Measurements from ENCODE around the gene SUSD6. TPM values are rescaled to one million over a fixed set of nuclear protein-coding genes. Genes with fewer than 3 reads are reported as not detected.

SUSD6 gene
- total RNA-seq, 4 donors from 2014 or later: 54.4 to 66.3 (median 57.7) TPM

DNA sequence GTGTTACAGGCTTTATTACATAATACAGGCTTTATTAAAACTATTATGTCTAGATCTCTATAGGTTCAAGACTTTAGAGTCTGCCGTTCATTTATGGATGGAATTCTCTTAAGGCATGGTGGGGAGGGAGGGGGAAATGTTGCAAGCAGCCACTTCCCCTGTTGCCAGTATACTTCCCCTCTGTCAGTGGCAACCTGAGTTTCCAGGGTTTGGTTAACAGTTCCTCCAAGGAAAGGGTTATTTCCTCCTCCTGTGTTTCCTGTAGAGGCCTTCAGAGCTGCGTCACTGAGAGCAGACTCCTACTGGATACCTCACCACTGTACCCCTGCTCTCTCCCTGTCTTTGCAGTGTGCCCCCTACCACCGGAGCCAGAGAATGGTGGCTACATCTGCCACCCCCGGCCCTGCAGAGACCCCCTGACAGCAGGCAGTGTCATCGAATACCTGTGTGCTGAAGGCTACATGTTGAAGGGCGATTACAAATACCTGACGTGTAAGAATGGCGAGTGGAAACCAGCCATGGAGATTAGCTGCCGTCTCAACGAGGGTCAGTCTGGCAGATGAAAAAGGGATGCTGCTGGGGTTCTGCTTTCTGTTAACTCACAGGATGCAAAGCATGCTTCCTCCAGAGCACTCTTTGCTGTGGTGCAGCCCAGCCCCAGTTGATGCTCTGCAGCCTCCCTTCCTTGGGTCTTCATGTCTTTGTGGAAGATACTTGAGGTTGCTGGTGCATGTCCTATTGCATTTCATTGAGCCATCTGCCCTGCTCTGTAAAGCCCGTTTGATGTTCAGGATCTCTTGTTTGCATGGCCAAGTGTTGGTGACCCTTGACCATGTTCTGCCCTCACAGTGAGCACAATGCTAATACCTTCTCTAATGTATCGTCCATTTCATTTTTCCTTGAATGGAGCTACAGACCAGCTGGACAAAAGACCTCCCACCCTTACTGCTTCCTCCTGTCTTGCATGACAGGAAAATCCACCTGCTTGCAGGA is 91.9 kb downstream of the SUSD6 start:
- Histone ChIP-seq H3K27me3 (no peaks in the 10 kb centered on the region), H3K4me3 (no peak overlapping the region), H3K9me3 (no peaks in the 10 kb centered on the region), H3K4me1 (peaks cover 0 to 62% (median 28%) of the 10 kb centered on the region in 4 donors), H3K36me3 (peaks cover 0 to 40% (median 0%) of the 10 kb centered on the region in 3 donors), H3K27ac (peak overlapping the region in 1 of 4 donors; percentile 53)
- no peak for DNase-seq (ENCODE audit: low spot score in 2 of 2)
- WGBS, 2 donors: 48 to 63% methylated on average over 12 of the region's 12 CpGs
- TF ChIP-seq EP300 (IDR thresholded peaks at IDR 0.05) (peak in 1 of 2 donors; percentile 55), POLR2A (IDR thresholded peaks at IDR 0.05) (no peak)

DNA sequence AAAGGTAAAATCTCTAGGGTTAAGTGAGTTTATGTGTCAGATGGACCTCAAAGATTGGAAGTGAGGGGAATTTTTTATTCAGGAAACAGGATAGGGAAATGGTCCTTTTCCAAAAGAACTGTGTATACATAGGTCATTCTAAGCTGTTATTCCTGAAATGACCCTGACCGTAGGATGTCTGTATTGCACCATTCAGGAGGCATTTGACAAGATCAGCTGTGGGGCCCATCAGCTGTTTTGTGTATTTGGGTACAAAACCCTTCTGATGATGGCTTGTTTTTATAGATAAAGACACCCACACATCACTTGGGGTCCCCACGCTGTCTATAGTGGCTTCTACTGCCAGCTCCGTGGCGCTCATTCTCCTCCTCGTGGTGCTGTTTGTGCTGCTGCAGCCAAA is 92.9 kb downstream of the SUSD6 start:
- Histone ChIP-seq H3K27ac (no peak overlapping the region), H3K9me3 (no peaks in the 10 kb centered on the region), H3K36me3 (peaks cover 0 to 50% (median 2%) of the 10 kb centered on the region in 3 donors), H3K27me3 (no peaks in the 10 kb centered on the region), H3K4me3 (no peak overlapping the region), H3K4me1 (peaks cover 0 to 60% (median 25%) of the 10 kb centered on the region in 4 donors)
- WGBS, 2 donors: 86 to 89% methylated on average over 5 of the region's 5 CpGs
- TF ChIP-seq EP300 (IDR thresholded peaks at IDR 0.05) (no peak), POLR2A (IDR thresholded peaks at IDR 0.05) (no peak)
- TF ChIP-seq, protein P1, sequence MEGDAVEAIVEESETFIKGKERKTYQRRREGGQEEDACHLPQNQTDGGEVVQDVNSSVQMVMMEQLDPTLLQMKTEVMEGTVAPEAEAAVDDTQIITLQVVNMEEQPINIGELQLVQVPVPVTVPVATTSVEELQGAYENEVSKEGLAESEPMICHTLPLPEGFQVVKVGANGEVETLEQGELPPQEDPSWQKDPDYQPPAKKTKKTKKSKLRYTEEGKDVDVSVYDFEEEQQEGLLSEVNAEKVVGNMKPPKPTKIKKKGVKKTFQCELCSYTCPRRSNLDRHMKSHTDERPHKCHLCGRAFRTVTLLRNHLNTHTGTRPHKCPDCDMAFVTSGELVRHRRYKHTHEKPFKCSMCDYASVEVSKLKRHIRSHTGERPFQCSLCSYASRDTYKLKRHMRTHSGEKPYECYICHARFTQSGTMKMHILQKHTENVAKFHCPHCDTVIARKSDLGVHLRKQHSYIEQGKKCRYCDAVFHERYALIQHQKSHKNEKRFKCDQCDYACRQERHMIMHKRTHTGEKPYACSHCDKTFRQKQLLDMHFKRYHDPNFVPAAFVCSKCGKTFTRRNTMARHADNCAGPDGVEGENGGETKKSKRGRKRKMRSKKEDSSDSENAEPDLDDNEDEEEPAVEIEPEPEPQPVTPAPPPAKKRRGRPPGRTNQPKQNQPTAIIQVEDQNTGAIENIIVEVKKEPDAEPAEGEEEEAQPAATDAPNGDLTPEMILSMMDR (IDR thresholded peaks at IDR 0.05): no peak
- DNase-seq (ENCODE audit: low spot score in 2 of 2): no peak

DNA sequence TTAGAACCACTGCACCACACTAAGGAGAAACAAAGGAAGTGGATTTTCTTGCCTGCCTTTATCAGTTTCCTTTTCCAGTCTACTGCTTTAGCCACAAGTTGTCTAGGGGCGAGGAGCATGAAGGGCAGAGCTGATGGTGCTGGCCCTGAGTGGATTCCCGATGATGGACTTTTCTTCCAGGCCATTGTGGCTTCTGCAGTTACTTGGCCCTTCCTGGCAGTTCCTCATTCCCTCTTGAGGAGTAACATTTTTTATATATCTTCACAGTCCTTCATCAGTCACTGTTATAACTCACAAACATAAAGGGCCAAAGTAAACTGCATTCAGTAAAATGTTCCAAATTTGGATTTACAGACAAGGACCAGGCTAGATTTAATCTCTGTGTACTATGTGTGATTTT is 94.3 kb downstream of the SUSD6 start:
- Histone ChIP-seq H3K4me3 (no peak overlapping the region), H3K36me3 (peaks cover 0 to 62% (median 10%) of the 10 kb centered on the region in 3 donors), H3K27me3 (no peaks in the 10 kb centered on the region), H3K9me3 (no peaks in the 10 kb centered on the region), H3K27ac (no peak overlapping the region), H3K4me1 (peaks cover 0 to 52% (median 22%) of the 10 kb centered on the region in 4 donors)
- WGBS, 2 donors: 42 to 70% methylated on average over 2 of the region's 2 CpGs
- no peak for DNase-seq (ENCODE audit: low spot score in 2 of 2)
- TF ChIP-seq EP300 (IDR thresholded peaks at IDR 0.05) (no peak), POLR2A (IDR thresholded peaks at IDR 0.05) (no peak)
- TF ChIP-seq, protein P1 (IDR thresholded peaks at IDR 0.05): no peak

DNA sequence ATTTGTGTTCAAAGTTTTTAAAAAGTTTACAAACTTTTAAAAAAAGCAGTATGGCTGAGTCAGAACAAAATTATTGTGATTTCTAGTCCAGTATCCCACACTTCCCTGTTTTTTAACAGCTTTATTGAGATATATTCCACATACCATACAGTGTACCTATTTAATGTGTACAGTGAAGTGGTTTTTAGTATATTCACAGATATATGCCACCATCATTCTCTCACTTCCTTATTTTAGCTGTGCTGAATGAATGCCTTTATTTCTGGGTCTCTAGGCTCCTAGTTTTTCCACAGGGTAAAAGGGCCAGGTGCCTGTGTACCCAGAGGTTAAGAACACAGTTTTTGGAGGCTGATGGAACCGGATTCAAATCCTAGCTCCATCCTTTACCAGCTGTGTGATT is 96.7 kb downstream of the SUSD6 start:
- TF ChIP-seq, protein P1 (IDR thresholded peaks at IDR 0.05): no peak
- no peak for TF ChIP-seq EP300 (IDR thresholded peaks at IDR 0.05)
- TF ChIP-seq POLR2A (IDR thresholded peaks at IDR 0.05): no peak
- Histone ChIP-seq H3K4me3 (no peak overlapping the region), H3K27ac (no peak overlapping the region), H3K36me3 (peaks cover 0 to 83% (median 17%) of the 10 kb centered on the region in 3 donors), H3K9me3 (no peaks in the 10 kb centered on the region), H3K27me3 (no peaks in the 10 kb centered on the region), H3K4me1 (peaks cover 0 to 52% (median 28%) of the 10 kb centered on the region in 4 donors)
- WGBS, 2 donors: 91 to 96% methylated on average over 1 of the region's 1 CpG
- DNase-seq (ENCODE audit: low spot score in 2 of 2): no peak

DNA sequence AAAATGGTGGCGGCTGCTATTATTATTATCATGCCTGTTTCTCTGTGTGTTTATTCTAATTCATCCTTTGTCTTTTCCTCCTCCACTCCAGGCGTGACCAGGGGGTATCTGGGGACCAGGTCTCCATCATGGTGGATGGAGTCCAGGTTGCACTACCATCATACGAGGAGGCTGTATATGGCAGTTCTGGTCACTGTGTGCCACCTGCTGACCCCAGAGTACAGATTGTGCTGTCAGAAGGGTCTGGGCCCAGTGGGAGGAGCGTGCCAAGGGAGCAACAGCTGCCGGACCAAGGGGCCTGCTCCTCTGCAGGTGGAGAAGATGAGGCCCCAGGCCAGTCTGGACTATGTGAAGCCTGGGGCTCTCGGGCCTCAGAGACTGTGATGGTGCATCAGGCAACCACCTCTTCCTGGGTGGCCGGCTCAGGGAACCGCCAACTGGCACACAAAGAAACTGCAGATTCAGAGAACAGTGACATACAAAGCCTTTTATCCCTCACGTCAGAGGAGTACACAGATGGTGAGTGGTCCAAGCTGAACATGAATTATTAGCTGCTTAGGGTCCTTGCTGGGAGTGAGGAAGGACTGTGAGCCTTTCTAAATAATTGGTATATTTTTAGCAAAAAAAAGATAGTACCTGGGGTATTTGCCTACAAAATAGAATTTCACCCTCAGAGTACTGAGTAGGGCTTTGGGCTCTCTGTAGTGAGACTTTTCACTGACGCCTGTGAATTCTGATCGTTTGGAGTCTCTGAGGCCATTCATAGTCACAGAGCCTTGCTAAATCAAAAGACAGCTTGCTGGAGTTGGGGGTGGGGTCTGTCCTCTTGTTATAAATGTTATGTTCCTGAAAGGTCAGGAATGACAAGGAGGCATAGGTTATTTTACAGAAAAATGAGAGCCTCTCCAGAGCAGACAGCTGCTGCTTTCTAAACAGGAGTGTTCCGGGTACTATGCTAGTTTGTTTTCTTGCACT is 97.5 kb downstream of the SUSD6 start:
- Histone ChIP-seq H3K27me3 (no peaks in the 10 kb centered on the region), H3K9me3 (no peaks in the 10 kb centered on the region), H3K36me3 (peaks cover 0 to 78% (median 17%) of the 10 kb centered on the region in 3 donors), H3K27ac (peak overlapping the region in 1 of 4 donors; percentile 77), H3K4me3 (no peak overlapping the region), H3K4me1 (peaks cover 0 to 48% (median 28%) of the 10 kb centered on the region in 4 donors)
- 64 to 67% methylated on average over 12 of the region's 12 CpGs for WGBS, 2 donors
- TF ChIP-seq EP300 (IDR thresholded peaks at IDR 0.05): no peak
- TF ChIP-seq POLR2A (IDR thresholded peaks at IDR 0.05): no peak
- TF ChIP-seq, protein P1 (IDR thresholded peaks at IDR 0.05): no peak
- no peak for DNase-seq (ENCODE audit: low spot score in 2 of 2)
